Spinal cord (tissue), 10 donors: ENCODE measurements around the gene PPP2R5C. TPM values are rescaled to one million over a fixed set of nuclear protein-coding genes. Genes with fewer than 3 reads are reported as not detected.
A peak's percentile ranks its signal among the peaks of the same experiment; 100 is the strongest.

Source experiments
- DNase-seq, 6 donors: peaks; one replicate each; pipeline versions ENCODE4 v3.0.0 to v3.0.0-alpha.2; 2013 to 2015; ENCODE audit warnings: low spot score in 6 of 6, low read depth in 4 of 6
- H3K27ac ChIP-seq: one replicate; pipeline ENCODE4 v1.5.1; 2013; ENCODE audit warnings: low read depth, low read length, control low read depth
- H3K27me3 ChIP-seq: one replicate; pipeline ENCODE4 v1.6.1; 2013; ENCODE audit warnings: low read length; ENCODE audit not compliant: control insufficient read depth, insufficient read depth
- H3K36me3 ChIP-seq: one replicate; pipeline ENCODE4 v1.6.1; 2013; ENCODE audit warnings: low read length; ENCODE audit not compliant: control insufficient read depth, insufficient read depth
- H3K4me1 ChIP-seq: one replicate; pipeline ENCODE4 v1.6.1; 2013; ENCODE audit warnings: low read length; ENCODE audit not compliant: control insufficient read depth, insufficient read depth
- H3K4me3 ChIP-seq: one replicate; pipeline ENCODE4 v1.5.1; 2013; ENCODE audit warnings: low read depth, low read length, control low read depth
- H3K9me3 ChIP-seq: one replicate; pipeline ENCODE4 v1.6.1; 2013; ENCODE audit warnings: low read length; ENCODE audit not compliant: control insufficient read depth, insufficient read depth
- WGBS: methylation state at CpG from one replicate; pipeline ENCODE4 v1.1.5; 2013; ENCODE audit warnings: missing lambda C conversion rate; ENCODE audit not compliant: insufficient coverage; 5-methylcytosine and 5-hydroxymethylcytosine counted together
- polyA plus RNA-seq, 2 donors: library from polyadenylated mRNA; unstranded; fragments of 120-200 nt; gene quantifications; one replicate each; pipeline ENCODE4 v1.2.1, GENCODE V29; 2013; ENCODE audit not compliant: insufficient read length in 2 of 2
- total RNA-seq, 2 donors: library from RNA; depleted of rRNA in 1 of 2; stranded (reverse); fragments of 120-200 nt in 1 of 2; fragments of >200 nt in 1 of 2; gene quantifications; one replicate each; pipeline versions ENCODE4 v1.2.3 to v1.2.4, GENCODE V29; 2013 to 2014
- donor health status: healthy.

The PPP2R5C gene
- total and polyA plus RNA-seq, 4 donors = 104 to 136 (median 123) TPM

DNA sequence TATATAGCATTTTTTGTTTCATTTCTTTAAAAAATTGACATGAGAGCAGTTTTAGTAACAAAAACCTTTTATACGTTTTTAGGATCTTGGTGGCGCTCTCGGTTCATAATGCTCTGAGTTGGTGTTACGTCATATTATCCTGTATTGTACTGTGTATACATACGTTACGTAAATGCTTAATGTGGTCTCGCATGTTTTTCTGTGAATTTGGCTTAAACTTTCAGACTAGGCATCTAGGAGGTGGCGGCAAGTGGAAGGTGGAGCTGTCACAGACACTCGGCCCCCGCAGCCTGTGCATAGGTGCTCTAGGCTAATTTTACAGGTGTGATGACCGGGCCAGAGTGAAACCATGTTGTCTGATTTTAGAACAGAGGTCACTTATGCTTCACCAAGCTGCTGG is 60.0 kb downstream of the PPP2R5C start:
- no peak overlapping the region for H3K27ac ChIP-seq
- H3K4me1 ChIP-seq = peaks cover 2% of the 10 kb centered on the region
- H3K9me3 ChIP-seq = no peaks in the 10 kb centered on the region
- H3K36me3 ChIP-seq = peaks cover 9% of the 10 kb centered on the region
- 98% methylated on average over 10 of the region's 11 CpGs for WGBS
- no peak for DNase-seq
- H3K27me3 ChIP-seq = no peaks in the 10 kb centered on the region
- H3K4me3 ChIP-seq = no peak overlapping the region

GRCh38 chr14:101823066-101823465 is 61.6 kb downstream of the PPP2R5C start:
- H3K4me3 ChIP-seq = no peak overlapping the region
- no peaks in the 10 kb centered on the region for H3K9me3 ChIP-seq
- peaks cover 9% of the 10 kb centered on the region for H3K36me3 ChIP-seq
- H3K27ac ChIP-seq = no peak overlapping the region
- peaks cover 2% of the 10 kb centered on the region for H3K4me1 ChIP-seq
- DNase-seq = no peak
- no CpG with 5 or more reads among the region's 9 CpGs for WGBS
- no peaks in the 10 kb centered on the region for H3K27me3 ChIP-seq

DNA sequence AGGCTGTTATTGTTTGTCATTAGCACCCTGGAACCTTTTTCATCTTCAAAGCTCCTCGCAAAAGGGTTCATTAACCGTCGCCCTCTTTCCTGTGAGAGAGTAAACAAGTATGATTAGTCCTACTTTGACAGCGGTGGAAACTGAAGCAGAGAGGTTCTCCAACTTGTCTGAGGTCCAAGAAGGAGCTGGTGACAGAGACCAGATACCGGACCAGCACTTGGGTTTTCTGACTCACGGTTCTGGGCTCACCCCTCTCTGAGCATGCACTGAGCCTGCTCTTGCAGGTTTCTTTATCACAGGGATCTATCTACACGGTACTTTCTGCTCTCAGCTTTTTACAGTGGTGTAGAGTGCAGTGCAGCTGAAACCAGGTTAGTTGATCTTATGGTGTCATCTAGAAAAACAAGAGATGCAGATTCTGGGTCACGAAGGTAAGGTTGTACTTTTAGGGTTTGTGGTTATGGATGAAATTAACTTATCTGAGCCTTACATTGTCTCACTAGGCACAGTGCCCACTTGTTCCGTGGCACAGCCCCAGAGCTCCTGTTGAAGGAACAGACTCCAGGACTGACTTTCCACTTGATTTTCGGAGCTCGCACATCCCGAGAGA is 62.1 kb downstream of the PPP2R5C start:
- Histone ChIP-seq H3K27ac (no peak overlapping the region), H3K4me3 (no peak overlapping the region), H3K4me1 (peaks cover 2% of the 10 kb centered on the region), H3K27me3 (no peaks in the 10 kb centered on the region), H3K36me3 (peaks cover 9% of the 10 kb centered on the region), H3K9me3 (no peaks in the 10 kb centered on the region)
- peak in 1 of 6 donors; percentile 31 for DNase-seq
- WGBS = 58% methylated on average over 9 of the region's 12 CpGs

GRCh38 chr14:101824339-101824727 is 62.8 kb downstream of the PPP2R5C start:
- Histone ChIP-seq H3K27ac (peak overlapping the region; percentile 29), H3K4me3 (no peak overlapping the region), H3K9me3 (no peaks in the 10 kb centered on the region), H3K27me3 (no peaks in the 10 kb centered on the region), H3K4me1 (peaks cover 3% of the 10 kb centered on the region), H3K36me3 (peaks cover 5% of the 10 kb centered on the region)
- WGBS = 100% methylated on average over 1 of the region's 3 CpGs
- no peak for DNase-seq

- no peak overlapping the region for H3K4me3 ChIP-seq
- H3K9me3 ChIP-seq = no peaks in the 10 kb centered on the region
- DNase-seq = no peak
- H3K27me3 ChIP-seq = no peaks in the 10 kb centered on the region
- WGBS = 100% methylated on average over 1 of the region's 3 CpGs
- peaks cover 7% of the 10 kb centered on the region for H3K4me1 ChIP-seq
- H3K36me3 ChIP-seq = no peaks in the 10 kb centered on the region
- H3K27ac ChIP-seq = no peak overlapping the region
These were observed 64.3 kb downstream of the PPP2R5C start for GRCh38 chr14:101825797-101826196.

GRCh38 chr14:101826351-101826750 is 64.8 kb downstream of the PPP2R5C start:
- DNase-seq = no peak
- H3K4me3 ChIP-seq = no peak overlapping the region
- H3K36me3 ChIP-seq = no peaks in the 10 kb centered on the region
- H3K27ac ChIP-seq = no peak overlapping the region
- H3K4me1 ChIP-seq = peaks cover 7% of the 10 kb centered on the region
- H3K27me3 ChIP-seq = no peaks in the 10 kb centered on the region
- no peaks in the 10 kb centered on the region for H3K9me3 ChIP-seq

DNA sequence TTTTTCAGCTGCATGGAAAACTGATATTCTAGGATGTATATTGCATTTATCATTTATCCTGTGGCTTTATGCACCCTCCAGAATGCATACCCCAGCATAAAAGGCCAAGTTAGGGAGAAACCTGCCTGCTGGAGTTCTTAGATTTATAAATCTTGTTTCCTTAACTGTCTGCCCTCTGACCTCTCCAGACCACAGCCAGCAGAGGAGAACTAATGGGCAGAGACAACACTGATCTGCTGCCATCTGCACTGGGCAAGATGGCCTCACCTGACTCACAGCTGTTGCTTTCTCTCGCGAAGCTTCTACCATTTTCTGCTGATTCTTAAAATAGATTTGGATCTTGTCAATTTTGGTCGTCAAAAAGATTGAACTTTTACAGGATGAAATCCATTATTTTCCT is 65.8 kb downstream of the PPP2R5C start:
- H3K27ac ChIP-seq = no peak overlapping the region

DNA sequence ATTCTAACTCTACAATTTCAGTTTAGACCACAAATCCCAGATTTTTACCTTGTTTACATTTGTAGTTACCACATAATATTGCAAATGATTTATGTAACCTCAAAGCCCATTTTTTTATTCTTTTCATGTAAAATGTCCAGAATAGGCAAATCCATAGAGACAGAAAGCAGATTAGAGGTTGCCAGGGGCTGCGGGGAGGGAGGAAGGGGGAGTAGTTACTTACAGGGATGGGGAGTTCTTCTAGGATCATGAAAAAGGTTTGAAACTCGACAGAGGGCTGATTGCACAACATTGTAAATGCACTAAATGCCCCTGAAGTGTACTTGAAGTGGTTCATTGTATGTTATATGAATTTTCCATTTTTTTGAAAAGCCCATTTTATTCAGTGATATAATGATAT is 66.5 kb downstream of the PPP2R5C start:
- WGBS = 86% methylated on average over 1 of the region's 2 CpGs
- peak in 1 of 6 donors; percentile 17 for DNase-seq
- Histone ChIP-seq H3K27me3 (no peaks in the 10 kb centered on the region), H3K9me3 (no peaks in the 10 kb centered on the region), H3K4me3 (no peak overlapping the region), H3K4me1 (peaks cover 7% of the 10 kb centered on the region), H3K27ac (no peak overlapping the region), H3K36me3 (peaks cover 6% of the 10 kb centered on the region)

More for the DNA sequence above, 65.8 kb downstream of the PPP2R5C start:
- peaks cover 7% of the 10 kb centered on the region for H3K4me1 ChIP-seq
- no peak for DNase-seq
- no peak overlapping the region for H3K4me3 ChIP-seq
- H3K36me3 ChIP-seq = no peaks in the 10 kb centered on the region
- no peaks in the 10 kb centered on the region for H3K27me3 ChIP-seq
- WGBS = no CpG with 5 or more reads among the region's 3 CpGs
- no peaks in the 10 kb centered on the region for H3K9me3 ChIP-seq

DNA sequence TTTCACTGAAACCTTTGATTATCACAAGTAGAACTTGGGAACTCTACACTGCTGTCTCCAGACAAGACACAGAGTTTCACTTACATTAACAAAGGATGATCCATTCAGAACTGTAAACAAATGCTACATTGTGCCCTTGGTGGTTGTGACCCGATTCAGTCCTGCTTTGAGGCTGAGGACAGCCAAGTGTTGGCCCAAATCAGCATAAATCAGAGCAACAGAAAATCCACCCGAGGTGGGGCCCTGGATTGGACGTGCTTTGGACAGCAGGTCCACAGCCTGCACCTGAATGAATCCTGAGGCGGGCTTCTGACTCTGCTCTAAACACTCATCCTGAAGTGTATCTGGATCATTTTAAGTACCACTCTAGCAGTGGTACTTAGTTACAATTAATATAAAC is 68.8 kb downstream of the PPP2R5C start:
- H3K9me3 ChIP-seq = no peaks in the 10 kb centered on the region
- peaks cover 21% of the 10 kb centered on the region for H3K4me1 ChIP-seq
- H3K36me3 ChIP-seq = peaks cover 7% of the 10 kb centered on the region
- H3K27me3 ChIP-seq = no peaks in the 10 kb centered on the region
- WGBS = 75% methylated on average over 3 of the region's 4 CpGs
- H3K27ac ChIP-seq = no peak overlapping the region
- no peak overlapping the region for H3K4me3 ChIP-seq
- DNase-seq = no peak

DNA sequence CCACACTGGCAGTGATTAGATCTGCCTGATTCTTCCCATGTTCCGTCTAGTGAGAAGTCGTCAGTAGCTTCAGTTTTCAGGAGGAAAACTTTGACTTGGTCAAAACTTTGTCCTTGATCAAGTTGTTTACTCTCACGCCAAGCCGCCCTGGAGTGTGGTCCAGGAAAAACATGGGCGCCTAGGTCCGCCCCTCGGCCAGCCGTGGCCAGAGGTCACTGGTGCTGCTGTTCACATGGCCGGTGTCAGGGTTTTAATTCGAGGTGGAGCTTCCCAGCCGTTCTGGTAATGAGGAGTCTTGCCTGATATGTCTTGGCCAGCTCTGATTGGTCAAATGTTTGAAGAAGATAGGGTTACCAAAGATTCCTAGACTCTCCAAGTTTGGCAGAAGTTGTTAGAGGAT is 71.5 kb downstream of the PPP2R5C start:
- Histone ChIP-seq H3K4me1 (peaks cover 31% of the 10 kb centered on the region), H3K4me3 (no peak overlapping the region), H3K36me3 (peaks cover 10% of the 10 kb centered on the region), H3K27me3 (no peaks in the 10 kb centered on the region), H3K9me3 (no peaks in the 10 kb centered on the region), H3K27ac (no peak overlapping the region)
- WGBS = 90% methylated on average over 11 of the region's 11 CpGs
- DNase-seq = no peak
